Fibroblast of mammary gland (primary cell): ENCODE measurements around the gene EN1.

Experiments
- DNase-seq: peaks from one replicate; pipeline ENCODE4 v3.0.0-alpha.2; 2010; ENCODE audit warnings: low read depth
- H3K4me3 ChIP-seq: 2 replicates; pipeline ENCODE4 v1.5.1; 2011; ENCODE audit warnings: low read depth, mild to moderate bottlenecking, low read length, moderate library complexity; ENCODE audit not compliant: control insufficient read depth
- TF ChIP-seq, protein P1 (sequence below): conservative IDR thresholded peaks from 2 replicates; pipeline ENCODE4 v1.5.1; 2011; ENCODE audit warnings: low read depth, low read length, inconsistent platforms; ENCODE audit not compliant: control insufficient read depth, insufficient read depth

EN1 gene

DNA sequence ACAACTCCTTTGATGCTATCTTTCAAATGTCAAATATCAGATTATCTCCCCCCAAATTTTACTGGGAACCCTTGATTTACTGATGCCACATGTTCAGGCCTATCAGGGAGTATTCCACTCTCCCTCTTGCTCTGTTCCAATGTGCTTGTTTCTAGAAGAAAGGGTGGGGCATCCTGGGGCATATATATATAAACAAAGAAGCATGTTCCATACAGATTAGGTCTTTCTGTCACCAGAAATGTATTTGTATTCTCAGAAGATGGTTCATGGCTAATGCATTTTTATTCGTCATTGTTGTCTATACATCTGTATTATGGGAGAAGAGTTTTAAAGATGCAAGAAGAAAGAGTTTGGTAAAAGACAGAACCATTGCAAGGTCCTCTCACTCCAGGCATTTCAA, 24.9 kb downstream of the EN1 start:
- H3K4me3 ChIP-seq: no peak overlapping the region
- no peak for DNase-seq
- TF ChIP-seq, protein P1, sequence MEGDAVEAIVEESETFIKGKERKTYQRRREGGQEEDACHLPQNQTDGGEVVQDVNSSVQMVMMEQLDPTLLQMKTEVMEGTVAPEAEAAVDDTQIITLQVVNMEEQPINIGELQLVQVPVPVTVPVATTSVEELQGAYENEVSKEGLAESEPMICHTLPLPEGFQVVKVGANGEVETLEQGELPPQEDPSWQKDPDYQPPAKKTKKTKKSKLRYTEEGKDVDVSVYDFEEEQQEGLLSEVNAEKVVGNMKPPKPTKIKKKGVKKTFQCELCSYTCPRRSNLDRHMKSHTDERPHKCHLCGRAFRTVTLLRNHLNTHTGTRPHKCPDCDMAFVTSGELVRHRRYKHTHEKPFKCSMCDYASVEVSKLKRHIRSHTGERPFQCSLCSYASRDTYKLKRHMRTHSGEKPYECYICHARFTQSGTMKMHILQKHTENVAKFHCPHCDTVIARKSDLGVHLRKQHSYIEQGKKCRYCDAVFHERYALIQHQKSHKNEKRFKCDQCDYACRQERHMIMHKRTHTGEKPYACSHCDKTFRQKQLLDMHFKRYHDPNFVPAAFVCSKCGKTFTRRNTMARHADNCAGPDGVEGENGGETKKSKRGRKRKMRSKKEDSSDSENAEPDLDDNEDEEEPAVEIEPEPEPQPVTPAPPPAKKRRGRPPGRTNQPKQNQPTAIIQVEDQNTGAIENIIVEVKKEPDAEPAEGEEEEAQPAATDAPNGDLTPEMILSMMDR: no peak

DNA sequence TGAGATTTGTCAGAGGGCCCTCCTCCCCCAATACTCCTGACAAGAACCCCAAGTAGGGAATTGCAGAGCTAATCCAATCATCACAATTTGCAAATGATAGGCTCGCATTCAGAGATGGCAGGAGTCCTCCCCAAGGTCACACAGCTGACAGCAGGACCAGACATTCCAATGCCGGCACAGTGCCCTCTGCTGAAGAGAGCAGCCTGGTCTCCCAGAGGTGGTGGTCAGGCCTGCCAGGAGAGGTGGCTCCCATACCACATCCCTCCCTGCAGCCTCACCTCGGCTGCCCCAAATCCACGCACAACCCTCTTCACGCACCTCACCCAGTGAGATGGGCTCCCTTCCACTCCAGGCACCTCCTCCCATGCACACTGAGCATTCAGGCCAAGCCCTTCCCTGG, 25.4 kb downstream of the EN1 start:
- TF ChIP-seq, protein P1: no peak
- H3K4me3 ChIP-seq: no peak overlapping the region
- DNase-seq: no peak

DNA sequence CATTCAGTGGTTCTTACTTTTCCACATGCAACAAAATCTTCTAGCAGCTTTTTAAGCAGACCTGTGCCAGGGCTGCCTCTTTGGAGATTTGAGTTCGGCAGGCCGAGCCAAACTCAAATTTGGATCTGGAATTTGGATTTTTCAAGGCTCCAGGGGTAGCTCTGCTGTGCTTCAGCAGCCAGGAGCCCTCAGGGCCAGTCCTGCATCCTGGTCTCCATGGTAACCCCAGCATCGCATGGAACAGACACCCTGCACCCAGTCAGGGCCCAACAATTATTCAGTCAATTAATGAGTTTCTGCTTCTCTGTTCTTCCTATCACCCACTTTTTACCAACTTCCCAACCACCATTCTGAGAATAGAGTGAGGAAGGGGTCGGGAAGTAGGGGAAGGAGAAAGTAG, 30.0 kb downstream of the EN1 start:
- H3K4me3 ChIP-seq: no peak overlapping the region
- no peak for DNase-seq
- TF ChIP-seq, protein P1: no peak

DNA sequence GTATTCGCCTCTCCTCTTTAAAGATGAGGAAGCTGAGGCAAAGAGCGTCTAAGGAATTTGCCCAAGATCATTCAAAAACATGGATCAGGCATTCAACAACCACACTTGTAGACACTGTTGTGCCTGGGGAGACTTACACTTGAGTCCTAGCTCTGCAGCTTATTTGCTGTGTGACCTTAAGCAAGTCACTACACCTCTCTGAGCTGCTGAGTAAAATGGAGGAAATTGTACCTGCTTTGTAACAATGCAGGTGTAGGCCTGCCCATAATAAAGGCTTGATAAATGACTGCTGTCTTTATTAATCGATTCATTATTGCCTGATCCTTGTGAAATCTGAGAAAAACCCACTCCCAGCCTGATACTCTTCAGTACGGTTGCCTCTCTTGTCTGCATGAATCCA, 30.8 kb downstream of the EN1 start:
- TF ChIP-seq, protein P1: no peak
- H3K4me3 ChIP-seq: no peak overlapping the region
- DNase-seq: no peak

DNA sequence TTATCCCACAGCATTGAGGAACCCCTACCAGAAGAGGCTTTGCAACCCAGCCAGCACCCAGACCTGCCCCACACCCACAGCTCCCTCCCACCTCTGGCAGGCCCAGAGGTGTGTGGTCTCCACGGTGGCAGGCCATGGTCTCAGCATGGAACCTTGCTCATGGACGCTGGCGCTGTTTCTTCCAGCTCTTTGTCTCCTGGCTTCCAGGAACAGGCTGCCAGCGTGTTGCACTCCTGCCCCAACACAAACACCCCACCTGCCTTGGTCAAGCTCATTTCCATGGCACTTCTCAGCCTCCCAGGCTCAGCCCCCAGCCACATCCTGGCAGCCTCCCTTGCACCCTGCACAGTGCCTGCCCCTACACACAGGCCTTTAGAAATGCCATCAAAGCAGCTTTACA, 31.7 kb downstream of the EN1 start:
- no peak for DNase-seq
- H3K4me3 ChIP-seq: no peak overlapping the region
- TF ChIP-seq, protein P1: no peak

DNA sequence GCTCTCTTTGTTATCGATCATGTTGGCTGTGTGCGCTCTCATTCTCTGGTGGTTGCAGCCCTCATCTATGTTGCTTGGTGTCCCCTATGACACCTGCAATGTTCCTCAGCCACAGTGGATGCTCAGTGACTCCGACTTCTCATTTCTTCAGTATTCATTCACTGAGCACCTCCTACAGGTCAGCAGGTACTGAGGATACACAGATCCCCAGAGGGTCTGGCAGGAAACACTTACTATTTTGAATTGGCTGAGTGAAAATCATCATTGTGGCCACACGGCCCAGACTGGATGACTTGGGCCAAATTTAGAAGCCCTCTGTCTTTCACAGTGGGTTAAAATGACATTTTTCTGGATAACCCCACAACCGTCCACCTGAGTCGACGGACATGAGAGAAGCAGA, 32.1 kb downstream of the EN1 start:
- no peak for DNase-seq
- no peak overlapping the region for H3K4me3 ChIP-seq
- TF ChIP-seq, protein P1: no peak

DNA sequence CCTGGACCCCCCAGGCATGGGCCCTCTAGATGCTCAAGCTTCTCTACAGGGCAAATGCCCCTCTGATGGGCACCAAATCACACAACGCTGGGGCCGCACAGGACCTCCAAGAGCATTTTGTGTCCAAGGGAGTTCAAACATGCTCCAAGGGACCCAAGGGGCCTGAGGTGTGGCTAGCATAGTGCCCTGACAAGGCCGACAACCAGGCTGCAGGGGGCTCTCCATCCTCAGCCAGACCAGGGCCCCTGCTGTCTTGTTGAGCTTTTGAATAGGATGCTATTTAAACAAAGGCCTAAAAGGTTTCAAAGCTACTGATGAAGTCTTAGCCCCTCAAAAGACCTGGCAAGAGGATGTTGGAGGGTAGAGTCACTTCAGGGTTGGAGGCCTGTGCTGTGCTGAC, 33.1 kb downstream of the EN1 start:
- no peak for DNase-seq
- no peak overlapping the region for H3K4me3 ChIP-seq
- TF ChIP-seq, protein P1: no peak
